HCT116 (cell line): ENCODE results near the gene RNPS1. TPM values are rescaled to one million over a fixed set of nuclear protein-coding genes. Genes with fewer than 3 reads are reported as not detected.
A peak's percentile ranks its signal among the peaks of the same experiment; 100 is the strongest.

Experiments used
- ATAC-seq: fragments of 200-7000 bp; cut with Tn5 transposase; 2 replicates; pipeline ENCODE4 v1.9.1; 2020; ENCODE audit warnings: mild to moderate bottlenecking, moderate library complexity
- BruUV-seq: library from RNA; stranded (reverse); fragments of 400-500 nt; replicated peaks from 2 replicates; lab custom pipeline; 2021; lab: Mats Ljungman, UMichigan
- CTCF ChIA-PET: fragments of 300-600 bp; sonication (Branson Sonifier 250); formaldehyde crosslinking; loops from one replicate; lab custom pipeline; 2021; ENCODE audit warnings: antibody characterized with exemption; lab: Charles Lee
- POLR2A ChIA-PET: fragments of 300-600, 350-600 bp; sonication (Branson Sonifier 250); formaldehyde crosslinking; loops from one replicate; lab custom pipeline; 2021; ENCODE audit warnings: antibody characterized with exemption; lab: Charles Lee
- RAD21 ChIA-PET, 2 experiments: fragments of 300-600 bp; sonication (Branson Sonifier 250); formaldehyde crosslinking; loops; one replicate each; lab custom pipeline; 2023; ENCODE audit warnings: low total read pairs in 2 of 2; ENCODE audit not compliant: uncharacterized antibody in 2 of 2, unreplicated experiment in 2 of 2, low non-redundant PET in 1 of 2; lab: Charles Lee
- DNase-seq: peaks from one replicate; pipeline ENCODE4 v3.0.0-alpha.2; 2010; ENCODE audit warnings: low read depth, low spot score
- H2AFZ ChIP-seq: fragments of 200-600 bp; shearing (Covaris generic), sonication (generic); 2 replicates; pipeline ENCODE4 v1.6.1; 2017; ENCODE audit warnings: low read depth, mixed run types, mixed read lengths, antibody characterized with exemption, low read length; ENCODE audit not compliant: poor library complexity, severe bottlenecking
- H3K27ac ChIP-seq: 2 replicates; pipeline ENCODE4 v1.5.1; 2012; ENCODE audit warnings: low read depth, low read length
- H3K27me3 ChIP-seq: fragments of 200-600 bp; sonication (generic); 2 replicates; pipeline ENCODE4 v1.6.1; 2016; ENCODE audit warnings: mixed run types, low read length, mixed read lengths; ENCODE audit not compliant: insufficient read depth
- H3K36me3 ChIP-seq, 2 experiments: fragments of 200-500 bp in 1 of 2; fragments of 200-600 bp in 1 of 2; sonication (Bioruptor generic) in 1 of 2; sonication (generic) in 1 of 2; 2 replicates each; pipeline versions ENCODE4 v1.5.1 to v1.6.1; 2014 to 2016; ENCODE audit warnings: low read length in 2 of 2, inconsistent platforms in 1 of 2, mixed read lengths in 1 of 2, mixed run types in 1 of 2; ENCODE audit not compliant: insufficient read depth in 2 of 2, control insufficient read depth in 1 of 2
- H3K4me1 ChIP-seq, 2 experiments: fragments of 200-600 bp in 1 of 2; sonication (generic) in 1 of 2; 2 replicates each; pipeline versions ENCODE4 v1.5.1 to v1.6.1; 2012 to 2017; ENCODE audit warnings: low read length in 2 of 2, inconsistent platforms in 1 of 2, mild to moderate bottlenecking in 1 of 2, mixed read lengths in 1 of 2, mixed run types in 1 of 2, moderate library complexity in 1 of 2; ENCODE audit not compliant: insufficient read depth in 2 of 2, control insufficient read depth in 1 of 2
- H3K4me2 ChIP-seq: fragments of 200-600 bp; sonication (generic); 2 replicates; pipeline ENCODE4 v1.6.1; 2017; ENCODE audit warnings: mixed run types, low read length, mixed read lengths
- H3K4me3 ChIP-seq, 2 experiments: fragments of 200-600 bp in 1 of 2; sonication (generic) in 1 of 2; replicated peaks in 1 of 2; 2 replicates each; pipeline ENCODE4 v1.5.1; 2011 to 2016; ENCODE audit warnings: low read length in 2 of 2, control low read depth in 1 of 2, low read depth in 1 of 2, mild to moderate bottlenecking in 1 of 2, mixed read lengths in 1 of 2, mixed run types in 1 of 2
- H3K79me2 ChIP-seq: fragments of 200-600 bp; sonication (generic); 2 replicates; pipeline ENCODE4 v1.6.1; 2017; ENCODE audit warnings: mild to moderate bottlenecking, mixed run types, low read length, moderate library complexity, mixed read lengths; ENCODE audit not compliant: insufficient read depth
- H3K9ac ChIP-seq: fragments of 200-600 bp; sonication (generic); 2 replicates; pipeline ENCODE4 v1.6.1; 2016; ENCODE audit warnings: low read length, mixed read lengths
- H3K9me2 ChIP-seq: fragments of 200-600 bp; sonication (generic), shearing (Covaris generic); 2 replicates; pipeline ENCODE4 v1.6.1; 2017; ENCODE audit warnings: mixed run types, mild to moderate bottlenecking, moderate library complexity; ENCODE audit not compliant: insufficient read depth
- H3K9me3 ChIP-seq, 2 experiments: fragments of 200-500 bp in 1 of 2; fragments of 200-600 bp in 1 of 2; sonication (Bioruptor generic) in 1 of 2; sonication (generic) in 1 of 2; 2 replicates each; pipeline ENCODE4 v1.6.1; 2014 to 2017; ENCODE audit warnings: low read length in 2 of 2, mixed read lengths in 2 of 2, inconsistent platforms in 1 of 2, low read depth in 1 of 2, mild to moderate bottlenecking in 1 of 2, mixed run types in 1 of 2, moderate library complexity in 1 of 2; ENCODE audit not compliant: control insufficient read depth in 1 of 2, insufficient read depth in 1 of 2
- H4K20me1 ChIP-seq: fragments of 200-600 bp; sonication (generic), shearing (Covaris generic); 2 replicates; pipeline ENCODE4 v1.6.1; 2017; ENCODE audit warnings: mixed run types, mild to moderate bottlenecking, moderate library complexity; ENCODE audit not compliant: insufficient read depth
- CBX3 ChIP-seq: IDR thresholded peaks from 2 replicates; pipeline ENCODE4 v1.6.1; 2012; ENCODE audit warnings: low read depth
- CEBPB ChIP-seq: IDR thresholded peaks from 2 replicates; pipeline ENCODE4 v1.6.1; 2012; ENCODE audit warnings: low read depth
- ELF1 ChIP-seq: IDR thresholded peaks from 2 replicates; pipeline ENCODE4 v1.6.1; 2012; ENCODE audit warnings: low read depth, borderline replicate concordance
- EZH2 ChIP-seq: fragments of 200-600 bp; sonication (generic); IDR thresholded peaks from 2 replicates; pipeline ENCODE4 v1.6.1; 2017; ENCODE audit warnings: antibody characterized with exemption, mixed run types
- FOSL1 ChIP-seq: IDR thresholded peaks from 2 replicates; pipeline ENCODE4 v1.6.1; 2012; ENCODE audit warnings: low read depth
- POLR2A ChIP-seq: IDR thresholded peaks from 2 replicates; pipeline ENCODE4 v1.7.0; 2011; ENCODE audit warnings: borderline replicate concordance; ENCODE audit not compliant: insufficient read depth, insufficient read length; ENCODE audit errors: extremely low read depth
- POLR2AphosphoS5 ChIP-seq: IDR thresholded peaks from 2 replicates; pipeline ENCODE4 v1.6.1; 2011; ENCODE audit warnings: mild to moderate bottlenecking, low read depth, low read length, moderate library complexity
- SIN3A ChIP-seq: IDR thresholded peaks from 2 replicates; pipeline ENCODE4 v1.6.1; 2012; ENCODE audit warnings: low read depth
- SP1 ChIP-seq: IDR thresholded peaks from 2 replicates; pipeline ENCODE4 v1.6.1; 2012; ENCODE audit warnings: low read depth
- YY1 ChIP-seq: IDR thresholded peaks from 2 replicates; pipeline ENCODE4 v1.6.1; 2011; ENCODE audit warnings: low read length, low read depth, moderate library complexity, mild to moderate bottlenecking; ENCODE audit not compliant: insufficient replicate concordance; ENCODE audit errors: extremely low read depth
- ZNF274 ChIP-seq: fragments of 200-500 bp; sonication (Bioruptor generic); IDR thresholded peaks from 2 replicates; pipeline ENCODE4 v1.6.1; 2014; ENCODE audit warnings: mild to moderate bottlenecking, low read depth, low read length, inconsistent platforms
- intact Hi-C: fragments of 100-400 bp; cut with micrococcal nuclease; formaldehyde crosslinking; loops from 2 replicates; pipeline ENCODE4 v1.10.0; 2022
- total RNA-seq: library from RNA; stranded (reverse); gene quantifications from one replicate; pipeline ENCODE4 v1.2.1, GENCODE V29; 2021; ENCODE audit not compliant: unreplicated experiment
- TF ChIP-seq, protein P1 (sequence below): IDR thresholded peaks from 2 replicates; pipeline ENCODE4 v1.6.1; 2012
- TF ChIP-seq, protein P2 (sequence below), 3 experiments: fragments of 200-600 bp in 1 of 3; sonication (generic) in 1 of 3; IDR thresholded peaks in 2 of 3; conservative IDR thresholded peaks in 1 of 3; 2 replicates each; pipeline ENCODE4 v1.5.1; 2012 to 2017; ENCODE audit warnings: low read depth in 2 of 3, low read length in 2 of 3, antibody characterized with exemption in 1 of 3, borderline replicate concordance in 1 of 3, control low read depth in 1 of 3, mild to moderate bottlenecking in 1 of 3, mixed read lengths in 1 of 3, mixed run types in 1 of 3, moderate library complexity in 1 of 3; ENCODE audit not compliant: insufficient read depth in 1 of 3

The RNPS1 gene
- total RNA-seq, 1 experiment from 2014 or later = 257 TPM

DNA sequence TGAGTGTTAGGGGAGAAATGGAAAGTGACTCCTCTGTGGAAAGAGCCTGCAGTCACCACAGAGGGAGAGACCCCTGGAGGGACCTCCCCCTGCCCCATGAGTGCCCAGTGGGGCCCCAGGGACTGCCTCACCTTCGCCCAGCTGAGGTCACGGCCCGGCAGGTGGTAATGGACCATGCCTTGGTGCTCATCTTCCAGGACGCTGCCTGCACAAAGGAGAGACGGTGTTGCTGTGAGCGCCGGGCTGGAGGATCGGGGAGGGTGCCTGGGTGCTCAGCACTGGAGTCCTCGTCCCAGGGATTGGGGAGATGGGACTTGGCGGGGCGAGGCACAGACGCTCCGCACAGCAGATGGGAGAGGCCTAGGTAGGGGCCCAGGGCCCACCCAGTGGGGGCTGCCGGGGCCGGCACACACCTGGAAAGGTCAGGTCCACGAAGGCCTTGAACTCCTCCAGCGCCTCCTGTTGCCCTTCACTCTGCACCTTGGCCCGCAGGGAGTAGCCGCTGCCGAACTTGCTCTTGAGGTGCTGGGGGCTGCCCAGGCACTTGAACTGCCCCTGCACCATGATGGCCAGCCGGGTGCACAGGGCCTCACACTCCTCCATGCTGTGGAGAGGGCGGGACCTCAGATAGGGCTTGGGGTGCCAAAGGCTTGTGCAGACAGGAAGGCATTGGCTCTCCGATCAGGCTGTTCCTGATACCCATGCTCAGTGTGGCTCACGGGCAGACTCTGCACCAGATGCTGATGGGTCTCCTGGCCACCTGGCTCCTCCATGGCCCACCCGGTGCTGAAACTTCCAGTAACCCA, 9.7 kb upstream of the RNPS1 start:
- Histone ChIP-seq H3K4me1 (no peaks in the 10 kb centered on the region), H3K4me2 (no peak overlapping the region), H3K4me3 (no peak overlapping the region), H3K36me3 (no peaks in the 10 kb centered on the region), H3K27me3 (no peaks in the 10 kb centered on the region)
- POLR2A ChIA-PET = no interaction called here
- RAD21 ChIA-PET = no interaction called here
- no peak for TF ChIP-seq FOSL1
- no peak for TF ChIP-seq POLR2A
- no peak for TF ChIP-seq POLR2AphosphoS5
- no peak for TF ChIP-seq YY1
- no peak for TF ChIP-seq ELF1
- no peak for TF ChIP-seq CEBPB
- TF ChIP-seq, protein P1, sequence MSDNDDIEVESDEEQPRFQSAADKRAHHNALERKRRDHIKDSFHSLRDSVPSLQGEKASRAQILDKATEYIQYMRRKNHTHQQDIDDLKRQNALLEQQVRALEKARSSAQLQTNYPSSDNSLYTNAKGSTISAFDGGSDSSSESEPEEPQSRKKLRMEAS = no peak
- TF ChIP-seq EZH2 = no peak
- TF ChIP-seq SIN3A = no peak
- TF ChIP-seq, protein P2, sequence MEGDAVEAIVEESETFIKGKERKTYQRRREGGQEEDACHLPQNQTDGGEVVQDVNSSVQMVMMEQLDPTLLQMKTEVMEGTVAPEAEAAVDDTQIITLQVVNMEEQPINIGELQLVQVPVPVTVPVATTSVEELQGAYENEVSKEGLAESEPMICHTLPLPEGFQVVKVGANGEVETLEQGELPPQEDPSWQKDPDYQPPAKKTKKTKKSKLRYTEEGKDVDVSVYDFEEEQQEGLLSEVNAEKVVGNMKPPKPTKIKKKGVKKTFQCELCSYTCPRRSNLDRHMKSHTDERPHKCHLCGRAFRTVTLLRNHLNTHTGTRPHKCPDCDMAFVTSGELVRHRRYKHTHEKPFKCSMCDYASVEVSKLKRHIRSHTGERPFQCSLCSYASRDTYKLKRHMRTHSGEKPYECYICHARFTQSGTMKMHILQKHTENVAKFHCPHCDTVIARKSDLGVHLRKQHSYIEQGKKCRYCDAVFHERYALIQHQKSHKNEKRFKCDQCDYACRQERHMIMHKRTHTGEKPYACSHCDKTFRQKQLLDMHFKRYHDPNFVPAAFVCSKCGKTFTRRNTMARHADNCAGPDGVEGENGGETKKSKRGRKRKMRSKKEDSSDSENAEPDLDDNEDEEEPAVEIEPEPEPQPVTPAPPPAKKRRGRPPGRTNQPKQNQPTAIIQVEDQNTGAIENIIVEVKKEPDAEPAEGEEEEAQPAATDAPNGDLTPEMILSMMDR (IDR thresholded peaks at IDR 0.05 in 2 of 3, conservative IDR thresholded peaks at IDR 0.05 in 1 of 3; ENCODE audit: borderline replicate concordance in 1 of 3, insufficient read depth in 1 of 3, low read depth in 2 of 3, low read length in 2 of 3) = no peak
- TF ChIP-seq SP1 = no peak
- no peak for TF ChIP-seq CBX3
- no peak for TF ChIP-seq ZNF274
- TF ChIP-seq, all 23 proteins: peak for 0
- intact Hi-C loops = no loop called here
- no TSS peak for BruUV-seq
- H3K9me2 ChIP-seq = no peaks in the 10 kb centered on the region
- ATAC-seq (0 out of 2 replicates have a peak, but pooled peaks have one; percentile 4), DNase-seq (no peak)
- H3K9me3 ChIP-seq = no peaks in the 10 kb centered on the region
- no peaks in the 10 kb centered on the region for H4K20me1 ChIP-seq
- H3K9ac ChIP-seq = no peak overlapping the region
- no peak overlapping the region for H3K27ac ChIP-seq
- CTCF ChIA-PET = no interaction called here
- H3K79me2 ChIP-seq = no peaks in the 10 kb centered on the region
- no peak overlapping the region for H2AFZ ChIP-seq
